Peyer's patch (tissue), 4 donors: ENCODE results near the gene TMA16. TPM values are rescaled to one million over a fixed set of nuclear protein-coding genes. Genes with fewer than 3 reads are reported as not detected.

ENCODE experiments used
- DNase-seq, 3 donors: peaks; one replicate each; pipeline ENCODE4 v3.0.0-alpha.2; 2017 to 2019
- H3K27ac ChIP-seq, 4 donors: fragments of 200-600 bp; sonication (generic); one replicate each; pipeline ENCODE4 v1.5.1; 2016 to 2019
- H3K27me3 ChIP-seq, 2 donors: fragments of 200-600 bp; sonication (generic); one replicate each; pipeline ENCODE4 v1.5.1; 2019
- H3K36me3 ChIP-seq, 3 donors: fragments of 200-600 bp; sonication (generic); one replicate each; pipeline ENCODE4 v1.5.1; 2016 to 2019
- H3K4me1 ChIP-seq, 4 donors: fragments of 200-600 bp; sonication (generic); one replicate each; pipeline ENCODE4 v1.5.1; 2016 to 2019
- H3K4me3 ChIP-seq, 4 donors: fragments of 200-600 bp; sonication (generic); 1 replicate in 3 of 4; 2 replicates in 1 of 4; pipeline ENCODE4 v1.5.1; 2016 to 2019; ENCODE audit warnings: mild to moderate bottlenecking in 1 of 4
- H3K9me3 ChIP-seq, 4 donors: fragments of 200-600 bp; sonication (generic); one replicate each; pipeline ENCODE4 v1.5.1; 2016 to 2019; ENCODE audit warnings: mild to moderate bottlenecking in 1 of 4
- CTCF ChIP-seq, 6 experiments: fragments of 450-650 bp in 4 of 6; fragments of 200-600 bp in 2 of 6; sonication (generic) in 1 of 6; IDR thresholded peaks; one replicate each; pipeline ENCODE4 v1.5.1; 2017 to 2019; ENCODE audit warnings: antibody characterized with exemption in 6 of 6, mild to moderate bottlenecking in 3 of 6, moderate library complexity in 1 of 6
- POLR2A ChIP-seq, 2 donors: fragments of 450-650 bp; IDR thresholded peaks; one replicate each; pipeline ENCODE4 v1.5.1; 2017; ENCODE audit warnings: antibody characterized with exemption in 2 of 2, mild to moderate bottlenecking in 2 of 2, moderate library complexity in 2 of 2
- total RNA-seq, 4 donors: library from RNA; depleted of rRNA; stranded (reverse); fragments of >200 nt; gene quantifications; one replicate each; pipeline ENCODE4 v1.1.0, GENCODE V29; 2016

Gene TMA16
- total RNA-seq, 4 donors from 2014 or later: 6.1 to 26.4 (median 15.1) TPM

- no peaks in the 10 kb centered on the region for H3K9me3 ChIP-seq
- no peak for DNase-seq
- H3K27ac ChIP-seq: no peak overlapping the region
- no peaks in the 10 kb centered on the region for H3K36me3 ChIP-seq
- H3K27me3 ChIP-seq: no peaks in the 10 kb centered on the region
- H3K4me1 ChIP-seq: no peaks in the 10 kb centered on the region
- no peak overlapping the region for H3K4me3 ChIP-seq
- TF ChIP-seq CTCF (IDR thresholded peaks at IDR 0.05): no peak
- TF ChIP-seq POLR2A (IDR thresholded peaks at IDR 0.05): no peak
These were observed 46.5 kb downstream of the TMA16 start for GRCh38 chr4:163540977-163541376.

GRCh38 chr4:163542275-163542674 lies 47.8 kb downstream of the TMA16 start:
- no peak for TF ChIP-seq POLR2A (IDR thresholded peaks at IDR 0.05)
- no peak for TF ChIP-seq CTCF (IDR thresholded peaks at IDR 0.05)
- H3K4me1 ChIP-seq: no peaks in the 10 kb centered on the region
- no peaks in the 10 kb centered on the region for H3K27me3 ChIP-seq
- no peaks in the 10 kb centered on the region for H3K36me3 ChIP-seq
- H3K4me3 ChIP-seq: no peak overlapping the region
- no peak overlapping the region for H3K27ac ChIP-seq
- H3K9me3 ChIP-seq: no peaks in the 10 kb centered on the region
- no peak for DNase-seq

- DNase-seq: peak; percentile 58 to 85 (median 64)
- H3K36me3 ChIP-seq: no peaks in the 10 kb centered on the region
- H3K4me3 ChIP-seq: peak overlapping the region in 2 of 4 donors; percentile 32 to 38
- no peaks in the 10 kb centered on the region for H3K9me3 ChIP-seq
- no peaks in the 10 kb centered on the region for H3K27me3 ChIP-seq
- H3K4me1 ChIP-seq: no peaks in the 10 kb centered on the region
- TF ChIP-seq CTCF (IDR thresholded peaks at IDR 0.05) (peak; percentile 61 to 89 (median 72)), POLR2A (IDR thresholded peaks at IDR 0.05) (no peak)
- H3K27ac ChIP-seq: no peak overlapping the region
These were observed 50.0 kb downstream of the TMA16 start for GRCh38 chr4:163544407-163545038.

GRCh38 chr4:163548481-163549243 lies 54.2 kb downstream of the TMA16 start:
- no peak for DNase-seq
- Histone ChIP-seq H3K27ac (peak overlapping the region in 1 of 4 donors; percentile 7), H3K4me3 (no peak overlapping the region), H3K9me3 (no peaks in the 10 kb centered on the region), H3K36me3 (no peaks in the 10 kb centered on the region), H3K27me3 (no peaks in the 10 kb centered on the region), H3K4me1 (peaks cover 0 to 5% (median 3%) of the 10 kb centered on the region in 4 donors)
- TF ChIP-seq CTCF (IDR thresholded peaks at IDR 0.05) (peak in 5 of 6 experiments; percentile 15 to 82 (median 75)), POLR2A (IDR thresholded peaks at IDR 0.05) (no peak)

- no peak for TF ChIP-seq CTCF (IDR thresholded peaks at IDR 0.05)
- no peak for TF ChIP-seq POLR2A (IDR thresholded peaks at IDR 0.05)
- H3K4me3 ChIP-seq: no peak overlapping the region
- no peak for DNase-seq
These were observed 56.4 kb downstream of the TMA16 start for GRCh38 chr4:163550869-163551267.

More at GRCh38 chr4:163550869-163551267, 56.4 kb downstream of the TMA16 start:
- peak overlapping the region in 2 of 4 donors; percentile 14 to 57 for H3K27ac ChIP-seq
- no peaks in the 10 kb centered on the region for H3K27me3 ChIP-seq
- no peaks in the 10 kb centered on the region for H3K36me3 ChIP-seq
- H3K9me3 ChIP-seq: no peaks in the 10 kb centered on the region
- H3K4me1 ChIP-seq: peaks cover 0 to 5% (median 3%) of the 10 kb centered on the region in 4 donors
